HepG2 (cell line): ENCODE data around the gene PPP1R2B. TPM values are rescaled to one million over a fixed set of nuclear protein-coding genes. Genes with fewer than 3 reads are reported as not detected.

ENCODE experiments used
- ATAC-seq: fragments of 200-7000 bp; cut with Tn5 transposase; 3 replicates; pipeline ENCODE4 v1.9.1; 2020; ENCODE audit warnings: mild to moderate bottlenecking, moderate library complexity
- BruUV-seq: library from RNA; stranded (reverse); fragments of 400-500 nt; replicated peaks from 2 replicates; lab custom pipeline; 2021; lab: Mats Ljungman, UMichigan
- CTCF ChIA-PET: fragments of 300-600 bp; formaldehyde crosslinking; extraction: SDS; loops from one replicate; lab custom pipeline; 2021; ENCODE audit warnings: low total read pairs, inconsistent platforms, low intra/inter-chr PET ratio; lab: Yijun Ruan, JAX
- POLR2A ChIA-PET: fragments of 350-600 bp; sonication (Branson Sonifier 250); formaldehyde crosslinking; loops from one replicate; lab custom pipeline; 2020; ENCODE audit warnings: antibody characterized with exemption, inconsistent platforms; lab: Yijun Ruan, JAX
- DNase-seq: peaks from one replicate; pipeline ENCODE4 v3.0.0-alpha.2; 2015; ENCODE audit warnings: low spot score
- FAIRE-seq: peaks from 3 replicates; lab custom pipeline; 2011; peaks lifted over from hg19 to GRCh38; lab: Jason Lieb, UNC
- H2AFZ ChIP-seq: one replicate; pipeline ENCODE4 v1.6.1; 2011; ENCODE audit warnings: low read length, inconsistent platforms
- H3K27ac ChIP-seq: fragments of 300-600 bp; 3 replicates; pipeline ENCODE4 v1.8.0; 2011; ENCODE audit warnings: mixed run types, mild to moderate bottlenecking, mixed read lengths, low read length, inconsistent platforms; ENCODE audit not compliant: insufficient read depth; ENCODE audit errors: extremely low read length
- H3K27me3 ChIP-seq, 2 experiments: fragments of 200-600 bp in 1 of 2; 2 replicates in 1 of 2; 3 replicates in 1 of 2; pipeline versions ENCODE4 v1.6.0 to v1.8.0; 2011; ENCODE audit warnings: low read length in 2 of 2, mild to moderate bottlenecking in 2 of 2, moderate library complexity in 2 of 2, inconsistent platforms in 1 of 2; ENCODE audit not compliant: insufficient read depth in 2 of 2, control insufficient read depth in 1 of 2
- H3K36me3 ChIP-seq, 2 experiments: fragments of 200-600 bp in 1 of 2; replicated peaks in 1 of 2; 2 replicates in 1 of 2; 3 replicates in 1 of 2; pipeline versions ENCODE4 v1.5.1 to v1.8.0; 2011; ENCODE audit warnings: low read length in 2 of 2, inconsistent platforms in 1 of 2; ENCODE audit not compliant: insufficient read depth in 2 of 2, control insufficient read depth in 1 of 2
- H3K4me1 ChIP-seq: 2 replicates; pipeline ENCODE4 v1.5.1; 2012; ENCODE audit warnings: low read length, inconsistent platforms; ENCODE audit not compliant: insufficient read depth
- H3K4me2 ChIP-seq: 2 replicates; pipeline ENCODE4 v1.6.0; 2011; ENCODE audit warnings: low read depth, low read length, inconsistent platforms
- H3K4me3 ChIP-seq, 3 experiments: fragments of 200-600 bp in 1 of 3; sonication (generic), shearing (Covaris generic) in 1 of 3; replicated peaks in 1 of 3; 2 replicates each; pipeline ENCODE4 v1.5.1; 2011 to 2016; ENCODE audit warnings: low read length in 3 of 3, inconsistent platforms in 2 of 3, low read depth in 2 of 3, mild to moderate bottlenecking in 2 of 3, control low read depth in 1 of 3, mixed read lengths in 1 of 3; ENCODE audit not compliant: insufficient read depth in 1 of 3
- H3K79me2 ChIP-seq: one replicate; pipeline ENCODE4 v1.6.1; 2011; ENCODE audit warnings: low read length, inconsistent platforms; ENCODE audit not compliant: insufficient read depth
- H3K9ac ChIP-seq: 2 replicates; pipeline ENCODE4 v1.6.0; 2011; ENCODE audit warnings: mild to moderate bottlenecking, low read depth, low read length, inconsistent platforms; ENCODE audit not compliant: insufficient read depth
- H3K9me3 ChIP-seq: 2 replicates; pipeline ENCODE4 v1.5.1; 2012; ENCODE audit warnings: mild to moderate bottlenecking, low read length
- H4K20me1 ChIP-seq: 2 replicates; pipeline ENCODE4 v1.6.0; 2011; ENCODE audit warnings: inconsistent platforms, mild to moderate bottlenecking, low read length, moderate library complexity; ENCODE audit not compliant: insufficient read depth
- GATAD2A ChIP-seq: IDR thresholded peaks from 2 replicates; pipeline ENCODE4 v1.6.1; 2016
- MBD4 ChIP-seq: IDR thresholded peaks from 2 replicates; pipeline ENCODE4 v1.6.1; 2012; ENCODE audit warnings: low read length, inconsistent platforms, borderline replicate concordance
- POGK ChIP-seq: sonication (generic); formaldehyde crosslinking; conservative IDR thresholded peaks from 2 replicates; pipeline ENCODE4 v1.8.0; 2022; ENCODE audit warnings: mild to moderate bottlenecking, moderate library complexity, missing genetic modification reagents
- POLR2G ChIP-seq: fragments of 200-400 bp; formaldehyde crosslinking; IDR thresholded peaks from 2 replicates; pipeline ENCODE4 v1.6.1; 2018; ENCODE audit warnings: mild to moderate bottlenecking, low read depth, low read length, moderate library complexity
- PREB ChIP-seq: sonication (generic); formaldehyde crosslinking; IDR thresholded peaks from 2 replicates; pipeline ENCODE4 v1.4.0; 2020; ENCODE audit warnings: missing genetic modification reagents
- RBM22 ChIP-seq: fragments of 200-400 bp; formaldehyde crosslinking; optimal IDR thresholded peaks from 2 replicates; pipeline ENCODE3; 2017; ENCODE audit warnings: mild to moderate bottlenecking, low read length, moderate library complexity
- REL ChIP-seq: sonication (generic); formaldehyde crosslinking; conservative IDR thresholded peaks from 2 replicates; pipeline ENCODE4 v1.8.0; 2022; ENCODE audit warnings: mild to moderate bottlenecking, missing genetic modification reagents, moderate library complexity
- RNF219 ChIP-seq: sonication (generic); formaldehyde crosslinking; IDR thresholded peaks from 2 replicates; pipeline ENCODE4 v1.5.0; 2020; ENCODE audit warnings: mild to moderate bottlenecking, missing genetic modification reagents
- SAP130 ChIP-seq: IDR thresholded peaks from 2 replicates; pipeline ENCODE4 v1.6.1; 2016; ENCODE audit warnings: low read depth
- ZFP41 ChIP-seq: sonication (generic); formaldehyde crosslinking; IDR thresholded peaks from 2 replicates; pipeline ENCODE4 v1.4.0; 2020; ENCODE audit warnings: mild to moderate bottlenecking, missing genetic modification reagents, borderline replicate concordance
- ZNF24 ChIP-seq: fragments of 450-650 bp; IDR thresholded peaks from 2 replicates; pipeline ENCODE4 v1.6.1; 2017; ENCODE audit warnings: antibody characterized with exemption, mild to moderate bottlenecking
- ZNF382 ChIP-seq: sonication (generic); formaldehyde crosslinking; IDR thresholded peaks from 2 replicates; pipeline ENCODE4 v1.5.0; 2020; ENCODE audit warnings: missing genetic modification reagents, mild to moderate bottlenecking, borderline replicate concordance
- ZNF576 ChIP-seq: sonication (generic); formaldehyde crosslinking; IDR thresholded peaks from 2 replicates; pipeline ENCODE4 v1.4.0; 2020; ENCODE audit warnings: mild to moderate bottlenecking, missing genetic modification reagents
- ZNF749 ChIP-seq: sonication (generic); formaldehyde crosslinking; IDR thresholded peaks from 2 replicates; pipeline ENCODE4 v1.8.0; 2022; ENCODE audit warnings: mild to moderate bottlenecking, missing genetic modification reagents, moderate library complexity, borderline replicate concordance
- WGBS: methylation state at CpG from one replicate; pipeline ENCODE4 v1.1.6; 2017; ENCODE audit warnings: low lambda C conversion rate; 5-methylcytosine and 5-hydroxymethylcytosine counted together
- in situ Hi-C: cut with HindIII; loops from 2 replicates; pipeline ENCODE4 v1.10.0; 2017; ENCODE audit warnings: low pct_unique_long_range_greater_than_20kb; ENCODE audit not compliant: extremely low pct_ligation_motif_present
- intact Hi-C: fragments of 100-400 bp; cut with micrococcal nuclease; formaldehyde crosslinking; loops from one replicate; pipeline ENCODE4 v1.10.0; 2022; ENCODE audit not compliant: unreplicated experiment
- polyA plus RNA-seq, 8 experiments: library from polyadenylated mRNA; depleted of rRNA in 3 of 8; stranded (reverse) in 7 of 8; unstranded in 1 of 8; fragments of >200 nt; fragmentation: Illumina TruSeq in 4 of 8; extraction: Trizol in 4 of 8; gene quantifications; 2 replicates each; pipeline versions ENCODE4 v1.2.1 to v1.2.3, GENCODE V29; 2011 to 2016; ENCODE audit warnings: low read depth in 4 of 8, missing spikeins in 1 of 8, mixed read lengths in 1 of 8; ENCODE audit not compliant: insufficient read depth in 1 of 8
- total RNA-seq, 5 experiments: library from RNA; depleted of rRNA; stranded (reverse); fragments of >200 nt; fragmentation: Illumina TruSeq; extraction: Trizol; gene quantifications; 2 replicates each; pipeline ENCODE4 v1.2.3, GENCODE V29; 2016; ENCODE audit warnings: low read depth in 1 of 5

Gene PPP1R2B
- total and polyA plus RNA-seq, 2 of the 13 experiments (the other 11 are each of a cell fraction or from before 2014, with no cell fraction given): 0.07 TPM; not detected in 1

GRCh38 chr5:156826150-156826549 lies 23.9 kb upstream of the PPP1R2B start:
- in situ Hi-C loops (loop anchor here (10.0 to 25.0 kb wide), 2 partner anchors 311 to 881 kb away; partner anchors contain the start of gene MED7), intact Hi-C loops (no loop called here)
- no TSS peak for BruUV-seq
- Histone ChIP-seq H3K36me3 (no peaks in the 10 kb centered on the region), H3K4me1 (no peaks in the 10 kb centered on the region), H3K9ac (no peak overlapping the region), H3K4me3 (no peak overlapping the region), H3K27me3 (no peaks in the 10 kb centered on the region), H3K4me2 (no peak overlapping the region), H3K79me2 (no peaks in the 10 kb centered on the region), H3K27ac (no peak overlapping the region), H3K9me3 (no peaks in the 10 kb centered on the region), H2AFZ (no peak overlapping the region), H4K20me1 (no peaks in the 10 kb centered on the region)
- FAIRE-seq (no peak), ATAC-seq (no peak), DNase-seq (no peak)
- ChIA-PET POLR2A (no interaction called here), CTCF (no interaction called here)
- 11% methylated on average over 4 of the region's 4 CpGs for WGBS
- TF ChIP-seq ZNF24: no peak
- TF ChIP-seq PREB (CRISPR knock-in tag): no peak
- no peak for TF ChIP-seq REL (CRISPR knock-in tag)

- Histone ChIP-seq H2AFZ (no peak overlapping the region), H3K27ac (no peak overlapping the region), H3K4me2 (no peak overlapping the region), H3K79me2 (no peaks in the 10 kb centered on the region), H3K27me3 (no peaks in the 10 kb centered on the region), H3K4me3 (no peak overlapping the region), H3K9ac (no peak overlapping the region), H4K20me1 (no peaks in the 10 kb centered on the region), H3K4me1 (no peaks in the 10 kb centered on the region), H3K36me3 (no peaks in the 10 kb centered on the region), H3K9me3 (no peaks in the 10 kb centered on the region)
- ChIA-PET POLR2A (no interaction called here), CTCF (no interaction called here)
- 27% methylated on average over 6 of the region's 6 CpGs for WGBS
- intact Hi-C loops: loop anchor here (5.0 kb wide), 1 partner anchor 297 kb away; no protein-coding TSS in a partner anchor
- ATAC-seq: no peak
- BruUV-seq: no TSS peak
- no peak for DNase-seq
- FAIRE-seq: no peak
- in situ Hi-C loops: loop anchor here (25.0 kb wide), 1 partner anchor 302 kb away; the partner anchor contains the start of gene MED7
- TF ChIP-seq MBD4: no peak
- no peak for TF ChIP-seq POLR2G
- TF ChIP-seq SAP130 (CRISPR knock-in tag): no peak
- no peak for TF ChIP-seq ZNF749 (CRISPR knock-in tag)
- no peak for TF ChIP-seq RBM22
- no peak for TF ChIP-seq GATAD2A
- no peak for TF ChIP-seq ZNF576 (CRISPR knock-in tag)
- TF ChIP-seq POGK (CRISPR knock-in tag): no peak
- no peak for TF ChIP-seq RNF219 (CRISPR knock-in tag)
- no peak for TF ChIP-seq ZFP41 (CRISPR knock-in tag)
- TF ChIP-seq ZNF382 (CRISPR knock-in tag): no peak
Measured at GRCh38 chr5:156834916-156835315, 15.2 kb upstream of the PPP1R2B start.
